HEK293T (cell line): ENCODE results near the gene MAST4.

Experiments
- CTCF ChIA-PET: fragments of 350-600 bp; formaldehyde crosslinking; extraction: SDS; loops from one replicate; lab custom pipeline; 2021; ENCODE audit warnings: antibody characterized with exemption, inconsistent platforms; lab: Yijun Ruan, JAX
- POLR2A ChIA-PET: fragments of 350-600 bp; formaldehyde crosslinking; extraction: SDS; loops from one replicate; lab custom pipeline; 2020; ENCODE audit warnings: antibody characterized with exemption, inconsistent platforms; lab: Yijun Ruan, JAX
- DNase-seq: peaks from one replicate; pipeline ENCODE4 v3.0.0; 2012; ENCODE audit warnings: mixed read lengths; ENCODE audit errors: extremely low spot score
- ARNT ChIP-seq: fragments of 450-650 bp; IDR thresholded peaks from 2 replicates; pipeline ENCODE4 v1.6.1; 2017; ENCODE audit warnings: mild to moderate bottlenecking
- BHLHE40 ChIP-seq: fragments of 450-650 bp; IDR thresholded peaks from 2 replicates; pipeline ENCODE4 v1.6.1; 2016; ENCODE audit warnings: mild to moderate bottlenecking, moderate library complexity, borderline replicate concordance
- CTBP1 ChIP-seq: fragments of 450-650 bp; IDR thresholded peaks from 2 replicates; pipeline ENCODE4 v1.6.1; 2016; ENCODE audit warnings: borderline replicate concordance
- ELF4 ChIP-seq: fragments of 450-650 bp; IDR thresholded peaks from 2 replicates; pipeline ENCODE4 v1.6.1; 2017; ENCODE audit warnings: antibody characterized with exemption
- FOXA1 ChIP-seq: fragments of 450-650 bp; IDR thresholded peaks from 2 replicates; pipeline ENCODE4 v1.6.1; 2016; ENCODE audit warnings: mild to moderate bottlenecking
- FOXK2 ChIP-seq: fragments of 450-650 bp; IDR thresholded peaks from 2 replicates; pipeline ENCODE4 v1.6.1; 2016; ENCODE audit warnings: mild to moderate bottlenecking
- FOXM1 ChIP-seq: fragments of 450-650 bp; IDR thresholded peaks from 2 replicates; pipeline ENCODE4 v1.6.1; 2017; ENCODE audit warnings: mild to moderate bottlenecking, borderline replicate concordance
- HDGF ChIP-seq: fragments of 450-650 bp; IDR thresholded peaks from 2 replicates; pipeline ENCODE4 v1.6.1; 2017; ENCODE audit warnings: antibody characterized with exemption, borderline replicate concordance
- L3MBTL2 ChIP-seq: fragments of 450-650 bp; conservative IDR thresholded peaks from 2 replicates; pipeline ENCODE4 v1.6.1; 2016; ENCODE audit warnings: mild to moderate bottlenecking
- LEF1 ChIP-seq: fragments of 450-650 bp; IDR thresholded peaks from 2 replicates; pipeline ENCODE4 v1.6.1; 2017; ENCODE audit warnings: mild to moderate bottlenecking, borderline replicate concordance
- NFRKB ChIP-seq: fragments of 450-650 bp; IDR thresholded peaks from 2 replicates; pipeline ENCODE4 v1.6.1; 2016; ENCODE audit warnings: mild to moderate bottlenecking, moderate library complexity
- PKNOX1 ChIP-seq: fragments of 450-650 bp; IDR thresholded peaks from 2 replicates; pipeline ENCODE4 v1.6.1; 2016
- SP1 ChIP-seq: fragments of 450-650 bp; IDR thresholded peaks from 2 replicates; pipeline ENCODE4 v1.6.1; 2017
- SUZ12 ChIP-seq: fragments of 450-650 bp; IDR thresholded peaks from 2 replicates; pipeline ENCODE4 v1.6.1; 2016; ENCODE audit warnings: mild to moderate bottlenecking
- TARDBP ChIP-seq: fragments of 450-650 bp; IDR thresholded peaks from 2 replicates; pipeline ENCODE4 v1.6.1; 2016
- ZNF384 ChIP-seq: fragments of 450-650 bp; IDR thresholded peaks from 2 replicates; pipeline ENCODE4 v1.6.1; 2016

MAST4 gene

GRCh38 chr5:66949066-66949465, 352.9 kb downstream of the MAST4 start:
- TF ChIP-seq CTBP1 (no peak), SP1 (no peak), FOXA1 (no peak), PKNOX1 (no peak), SUZ12 (no peak), LEF1 (no peak), ZNF384 (no peak), NFRKB (no peak), FOXM1 (no peak), TARDBP (no peak), L3MBTL2 (no peak)
- ChIA-PET CTCF (no interaction called here), POLR2A (interaction anchor here (1.5 kb wide), 1 partner anchor 12 kb away, joined by 4 read pairs; no protein-coding TSS in a partner anchor)
- no peak for DNase-seq

- ChIA-PET CTCF (no interaction called here), POLR2A (no interaction called here)
- no peak for DNase-seq
- TF ChIP-seq SUZ12 = no peak
- TF ChIP-seq CTBP1 = no peak
- TF ChIP-seq FOXA1 = no peak
- TF ChIP-seq SP1 = no peak
- TF ChIP-seq ZNF384 = no peak
- TF ChIP-seq TARDBP = no peak
- no peak for TF ChIP-seq PKNOX1
- no peak for TF ChIP-seq HDGF
- no peak for TF ChIP-seq ELF4
- TF ChIP-seq NFRKB = no peak
- no peak for TF ChIP-seq LEF1
- TF ChIP-seq L3MBTL2 = no peak
- TF ChIP-seq FOXM1 = no peak
- no peak for TF ChIP-seq BHLHE40
- no peak for TF ChIP-seq FOXK2
- no peak for TF ChIP-seq ARNT
These were observed 356.0 kb downstream of the MAST4 start for GRCh38 chr5:66952153-66952552.

- ChIA-PET CTCF (no interaction called here), POLR2A (no interaction called here)
- no peak for DNase-seq
- TF ChIP-seq L3MBTL2 (no peak), ARNT (no peak)
These were observed 360.2 kb downstream of the MAST4 start for GRCh38 chr5:66956439-66956838.

- TF ChIP-seq FOXK2 = no peak
- no peak for TF ChIP-seq ELF4
- no peak for TF ChIP-seq TARDBP
- TF ChIP-seq FOXM1 = no peak
- no peak for TF ChIP-seq FOXA1
- no peak for DNase-seq
- POLR2A ChIA-PET = no interaction called here
- CTCF ChIA-PET = interaction anchor here (2.2 kb wide), 1 partner anchor 11 kb away, joined by 5 read pairs; no protein-coding TSS in a partner anchor
These were observed 362.2 kb downstream of the MAST4 start for GRCh38 chr5:66958201-66958979.

GRCh38 chr5:66958980-66959641, 362.9 kb downstream of the MAST4 start:
- DNase-seq = peak; percentile 21
- ChIA-PET CTCF (interaction anchor here (2.2 kb wide), 1 partner anchor 11 kb away, joined by 5 read pairs; no protein-coding TSS in a partner anchor), POLR2A (no interaction called here)
- TF ChIP-seq FOXA1 (no peak), HDGF (no peak), ELF4 (no peak), PKNOX1 (no peak), TARDBP (no peak), SUZ12 (no peak), L3MBTL2 (no peak), ZNF384 (no peak), NFRKB (no peak), SP1 (no peak), ARNT (no peak), LEF1 (no peak), FOXM1 (no peak), BHLHE40 (no peak), CTBP1 (no peak)

- ChIA-PET POLR2A (no interaction called here), CTCF (interaction anchor here (2.2 kb wide), 1 partner anchor 12 kb away, joined by 5 read pairs; no protein-coding TSS in a partner anchor)
- no peak for DNase-seq
- TF ChIP-seq CTBP1 (no peak), SP1 (no peak), LEF1 (no peak), SUZ12 (no peak), FOXK2 (no peak), L3MBTL2 (no peak), NFRKB (no peak), ARNT (no peak), PKNOX1 (no peak), HDGF (no peak), TARDBP (no peak)
These were observed 363.5 kb downstream of the MAST4 start for GRCh38 chr5:66959653-66960052.
